SK-N-DZ (cell line): ENCODE measurements around the gene PTS.

Experiments
- DNase-seq: peaks from one replicate; pipeline ENCODE4 v3.0.0-alpha.2; 2015; ENCODE audit warnings: low spot score

The PTS gene

DNA sequence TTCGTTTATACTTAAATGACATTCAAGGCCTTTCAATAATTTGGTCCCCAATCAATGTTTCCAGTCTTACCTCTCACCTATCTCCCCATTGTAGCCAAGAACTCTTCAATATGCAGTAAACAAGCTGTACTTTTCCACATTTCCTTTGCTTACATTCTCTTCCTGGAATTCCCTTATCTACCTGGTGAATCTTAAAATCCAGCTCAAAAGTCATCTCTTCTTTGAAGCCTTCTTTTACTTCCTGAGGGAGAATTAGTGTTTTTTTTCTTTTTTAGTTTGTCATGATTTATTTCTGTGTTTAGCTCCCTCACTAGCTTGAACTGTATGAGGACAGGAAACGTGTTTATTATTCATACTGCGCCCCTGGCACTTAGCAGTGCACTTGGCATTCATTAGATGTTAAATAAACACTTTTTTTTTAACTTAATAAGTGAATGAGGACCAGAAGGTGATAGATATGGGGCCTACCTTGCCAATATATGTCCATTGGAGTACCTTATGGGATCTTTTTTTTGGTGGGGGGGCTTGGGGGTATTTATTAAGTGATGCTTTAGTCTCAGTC is 4.9 kb upstream of the PTS start:
- no peak for DNase-seq

DNA sequence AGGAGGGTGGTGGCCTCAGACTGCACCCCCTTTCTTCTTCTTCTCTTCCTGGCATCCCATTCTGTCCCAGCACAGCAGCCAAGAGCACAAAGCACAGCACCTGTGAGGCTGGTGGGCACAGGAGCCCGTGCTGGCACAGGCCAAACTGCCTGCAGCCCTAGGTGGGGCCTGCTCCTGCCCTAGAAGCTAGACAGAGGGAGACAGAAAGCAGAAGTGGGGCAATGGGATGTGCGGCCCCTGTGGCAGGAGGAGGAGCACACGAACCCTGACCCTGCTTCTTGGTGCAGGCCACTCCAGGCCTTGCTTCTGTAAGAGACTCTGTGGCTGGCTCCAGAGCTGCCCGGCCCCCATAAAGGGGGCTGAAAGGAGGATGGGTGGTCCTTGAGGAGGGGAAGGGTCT is 3.9 kb upstream of the PTS start:
- no peak for DNase-seq

DNA sequence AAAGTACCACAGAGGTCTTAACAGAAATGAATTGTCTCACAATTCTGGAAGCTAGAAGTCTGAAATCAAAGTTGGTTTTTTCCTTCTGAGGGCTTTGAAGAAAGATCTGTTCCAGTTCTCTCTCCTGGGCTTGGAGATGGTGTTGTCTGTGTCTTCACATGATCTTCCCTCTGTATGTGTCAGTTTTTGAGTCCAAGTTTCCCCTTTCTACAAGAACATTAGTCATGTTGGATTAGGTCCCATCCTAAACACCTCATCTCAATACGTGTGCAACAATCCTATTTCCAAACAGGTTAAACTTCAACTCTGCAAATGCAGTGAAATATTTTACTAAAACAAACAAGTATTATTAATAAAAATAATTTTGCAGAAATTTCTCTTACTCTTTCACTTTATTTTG is 3.1 kb upstream of the PTS start:
- DNase-seq, result no peak

DNA sequence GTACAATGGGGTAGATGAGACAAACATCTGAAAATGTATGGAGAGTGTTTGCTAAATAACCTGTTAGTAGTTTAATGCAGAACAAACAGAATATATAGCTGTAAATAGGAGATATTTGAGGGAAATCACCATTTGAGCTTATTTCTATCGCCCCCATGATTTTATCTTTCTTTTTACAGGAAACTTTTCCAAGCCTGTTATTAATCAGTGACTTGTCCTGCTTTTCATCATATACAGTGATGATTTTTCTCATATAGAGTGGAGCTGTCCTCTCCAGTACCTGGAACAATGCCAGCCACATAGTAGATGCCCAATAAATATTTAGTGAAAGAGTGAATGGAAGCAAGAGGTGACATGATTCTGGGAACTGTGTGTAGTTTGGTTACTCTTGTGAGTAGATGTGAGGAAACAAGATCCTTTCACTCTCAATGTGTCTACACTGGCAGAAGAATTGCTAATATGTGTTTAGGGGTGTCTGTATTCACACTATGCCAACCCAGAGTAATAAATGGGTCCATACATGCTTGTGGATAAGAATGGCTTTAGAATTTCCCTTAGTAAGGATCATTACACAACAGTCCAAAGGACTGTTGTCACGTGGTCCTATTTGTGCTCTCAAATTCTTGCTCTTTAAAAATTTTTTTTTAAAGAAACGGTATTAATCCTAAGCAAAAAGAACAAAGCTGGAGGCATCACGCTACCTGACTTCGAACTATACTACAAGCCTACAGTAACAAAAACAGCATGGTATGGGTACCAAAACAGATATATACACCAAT is 2.3 kb upstream of the PTS start:
- DNase-seq, result no peak

DNA sequence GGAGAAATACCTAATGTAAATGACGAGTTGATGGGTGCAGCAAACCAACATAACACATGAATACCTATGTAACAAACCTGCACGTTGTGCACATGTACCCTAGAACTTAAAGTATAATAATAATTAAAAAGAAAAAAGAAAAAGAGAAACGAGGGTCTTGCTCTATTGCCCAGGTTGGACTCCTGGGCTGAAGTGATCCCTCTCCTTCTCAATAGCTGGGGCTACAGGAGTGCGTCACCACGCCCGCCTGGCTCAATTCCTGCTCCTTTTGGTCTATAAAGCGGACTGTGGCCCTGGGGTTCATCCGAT is 521 bp upstream of the PTS start:
- DNase-seq, result no peak

DNA sequence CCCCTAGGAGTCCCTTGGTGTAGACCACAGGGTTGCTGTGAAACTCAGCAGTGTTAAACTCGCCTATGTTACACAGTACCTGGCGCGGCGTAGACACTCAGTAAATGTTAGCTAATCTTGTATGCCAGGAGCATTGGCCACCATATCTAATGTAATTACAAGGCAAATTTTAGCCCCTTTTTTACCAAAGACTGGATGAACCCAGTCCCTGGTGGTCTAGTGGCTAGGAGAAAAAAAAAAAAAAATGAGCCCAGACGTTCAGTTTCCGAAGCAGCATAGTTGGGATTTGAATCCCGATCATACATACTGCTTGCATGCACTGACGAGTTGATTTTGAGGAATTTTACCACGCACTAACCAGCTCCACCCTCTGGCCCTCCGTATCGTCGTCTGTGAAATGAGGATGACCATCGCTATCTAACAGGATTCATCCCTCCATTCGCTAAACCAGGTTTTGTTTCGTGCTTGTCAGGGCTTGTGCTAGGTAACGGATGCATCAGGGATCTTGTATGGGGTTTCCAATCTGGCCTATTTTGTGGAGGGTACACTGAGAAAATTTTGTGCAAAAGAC is 688 bp downstream of the PTS start:
- no peak for DNase-seq

DNA sequence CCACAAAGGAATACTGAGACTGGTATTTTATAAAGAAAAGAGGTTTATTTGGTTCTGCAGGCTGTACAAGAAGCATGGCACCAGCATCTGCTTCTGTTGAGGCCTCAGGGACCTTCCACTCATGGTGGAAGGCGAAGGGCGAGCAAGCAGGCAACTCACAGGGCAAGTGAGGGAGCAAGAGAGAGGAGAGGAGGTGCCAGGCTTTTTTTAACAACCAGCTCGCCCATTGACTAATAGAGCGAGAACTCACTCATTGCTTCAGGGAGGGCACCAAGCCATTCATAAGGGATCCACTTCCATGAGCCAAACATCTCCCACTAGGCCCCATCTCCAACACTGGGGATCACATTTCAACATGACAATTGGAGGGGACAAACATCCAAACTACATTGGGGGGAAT is 1.2 kb downstream of the PTS start:
- DNase-seq, result no peak

DNA sequence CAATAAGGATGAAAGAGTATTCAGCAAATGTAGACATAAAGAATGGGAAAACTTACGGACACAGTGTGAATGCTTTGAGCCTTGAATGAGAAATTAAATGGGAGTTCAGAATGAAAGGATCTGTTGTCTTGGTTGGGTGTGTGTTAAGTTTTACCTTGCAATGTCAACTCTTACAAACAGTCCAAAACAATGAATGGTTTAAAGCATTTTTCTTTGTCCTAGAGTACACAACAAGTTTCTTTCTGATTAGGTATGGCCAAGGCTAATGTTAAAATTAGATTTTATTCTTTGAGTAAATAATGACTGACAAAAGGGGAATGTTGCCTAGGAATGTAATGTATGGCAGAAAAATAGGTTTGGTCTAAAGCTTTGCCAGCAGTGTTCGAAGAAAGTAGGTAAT is 2.5 kb downstream of the PTS start:
- no peak for DNase-seq

DNA sequence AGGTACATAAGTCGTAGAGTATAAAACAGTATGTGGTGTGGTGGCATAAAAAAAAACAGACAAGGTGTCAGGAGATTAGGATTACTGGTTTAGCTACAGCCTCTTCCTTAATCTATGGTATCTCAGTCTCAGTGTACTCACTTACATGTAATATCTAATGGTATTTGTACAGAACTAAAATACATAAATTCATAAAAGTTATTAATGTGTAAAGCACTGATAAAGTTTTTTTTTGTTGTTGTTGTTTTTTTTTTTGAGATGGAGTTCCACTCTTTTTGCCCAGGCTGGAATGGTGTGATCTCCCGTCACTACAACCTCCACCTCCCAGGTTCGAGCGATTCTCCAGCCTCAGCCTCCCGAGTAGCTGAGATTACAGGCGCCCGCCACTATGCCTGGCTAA is 2.9 kb downstream of the PTS start:
- DNase-seq, result no peak

DNA sequence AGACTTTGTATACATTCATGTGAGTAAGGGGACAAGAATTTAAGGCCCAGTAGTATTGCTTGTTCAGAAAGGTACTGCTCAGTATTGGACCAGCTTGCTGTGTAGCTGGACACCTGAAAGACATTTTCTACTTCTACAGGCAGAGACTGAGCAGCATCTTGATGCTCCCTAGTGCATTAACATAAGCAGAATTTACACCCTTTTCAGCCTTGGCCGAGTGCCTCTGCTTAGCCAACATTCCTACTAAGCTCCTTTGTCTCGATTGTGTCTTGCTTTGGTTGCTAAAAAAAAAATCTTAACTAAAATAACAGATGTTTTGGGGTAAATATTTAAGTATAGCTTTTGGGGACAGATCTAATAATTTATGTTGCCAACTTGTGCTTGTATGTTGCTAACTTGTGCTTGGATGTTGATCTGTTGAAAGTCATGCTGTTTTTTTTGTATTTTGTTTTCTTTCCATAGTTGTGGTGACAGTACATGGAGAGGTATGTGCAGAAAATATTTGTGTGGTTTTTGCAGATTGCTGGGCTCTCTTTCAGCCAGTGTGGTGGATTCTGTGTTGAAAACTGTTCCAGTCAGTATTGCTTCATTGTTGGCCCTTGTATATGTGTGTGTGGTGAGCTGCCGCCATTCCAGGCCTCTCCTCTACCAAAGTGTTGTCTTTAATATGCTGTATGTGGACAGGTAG is 3.7 kb downstream of the PTS start:
- DNase-seq, result no peak

DNA sequence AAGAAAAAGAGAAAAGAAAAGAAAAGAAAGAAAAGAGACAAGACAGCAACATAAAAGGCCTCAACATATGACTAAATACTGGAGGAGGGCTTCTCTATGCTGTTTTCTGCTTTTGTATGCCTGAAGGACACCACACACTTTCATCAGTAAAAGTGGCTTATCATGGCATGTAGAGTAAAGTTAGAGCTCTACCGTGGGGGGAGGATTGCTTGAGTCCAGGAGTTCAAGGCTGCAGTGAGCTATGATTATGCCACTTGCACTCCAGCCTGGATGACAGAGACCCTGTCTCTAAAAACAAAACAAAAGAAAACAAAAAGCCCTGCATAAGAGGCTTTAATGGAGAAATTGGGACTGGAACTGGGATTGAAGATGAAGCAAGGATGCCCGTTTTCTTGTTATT is 5.7 kb downstream of the PTS start:
- no peak for DNase-seq

DNA sequence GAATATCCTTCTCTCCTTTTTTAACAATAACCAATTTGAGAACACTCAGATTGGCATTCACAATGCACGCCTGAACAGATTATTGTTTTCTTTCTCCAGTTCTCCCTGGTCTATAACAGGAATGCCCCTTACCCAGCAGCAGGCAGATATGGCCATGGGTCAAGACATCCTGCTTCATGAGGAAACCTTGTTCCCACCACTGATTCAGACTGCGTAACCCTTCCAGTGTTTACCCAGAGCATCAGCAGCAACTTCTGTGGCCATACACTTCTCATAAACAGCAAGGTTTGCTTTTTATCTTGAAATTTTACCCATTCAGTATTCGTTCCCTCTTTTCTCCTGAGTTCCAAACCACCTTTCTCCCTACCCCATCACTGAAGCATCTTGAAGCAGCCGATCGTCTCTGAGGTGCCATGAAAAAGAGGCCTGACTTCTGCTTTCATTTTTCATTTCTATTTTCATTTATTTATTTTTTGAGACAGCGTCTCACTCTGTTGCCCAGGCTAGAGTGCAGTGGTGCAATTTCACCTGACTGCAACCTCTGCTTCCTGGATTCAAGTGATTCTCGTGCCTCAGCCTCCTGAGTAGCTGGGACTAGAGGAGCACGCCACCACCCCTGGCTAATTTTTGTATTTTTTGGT is 9.6 kb downstream of the PTS start:
- no peak for DNase-seq

DNA sequence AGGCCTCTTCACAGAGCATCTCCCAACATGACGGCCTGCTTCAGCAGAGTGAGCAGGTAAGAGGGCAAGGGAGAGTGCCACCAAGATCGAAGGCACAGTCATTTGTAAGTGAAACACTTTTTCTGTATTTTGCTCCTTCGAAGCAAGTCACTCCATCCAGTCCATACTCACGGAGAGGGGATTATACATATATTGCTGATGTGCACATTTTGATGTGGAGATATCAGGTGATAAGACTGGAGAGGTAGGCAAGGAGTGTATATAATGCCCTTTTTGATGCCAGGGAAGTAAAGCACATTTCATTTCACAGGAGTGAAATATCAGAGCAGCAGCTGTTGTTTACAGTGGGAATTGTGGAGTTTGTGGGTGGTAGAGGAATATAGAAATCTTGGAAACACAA is 11.2 kb downstream of the PTS start:
- no peak for DNase-seq

DNA sequence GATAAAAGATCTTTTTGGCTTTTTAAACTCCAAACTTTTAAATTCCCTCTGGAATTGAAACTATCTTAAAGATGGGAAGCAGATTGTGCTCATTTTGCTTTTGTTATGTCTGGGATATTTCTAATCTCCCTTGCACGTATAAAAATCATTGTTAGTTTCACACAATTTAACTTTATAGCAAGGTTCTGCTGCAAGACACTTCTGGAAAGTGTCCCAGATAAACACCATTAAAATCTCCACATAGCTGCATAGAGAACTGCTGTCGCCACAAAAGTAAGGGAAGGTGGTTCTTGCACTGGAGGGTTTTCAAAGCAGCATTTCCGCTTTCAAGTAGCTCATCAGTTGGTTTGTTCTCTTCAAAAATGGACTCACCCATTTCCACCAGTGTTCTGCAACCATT is 11.8 kb downstream of the PTS start:
- no peak for DNase-seq

DNA sequence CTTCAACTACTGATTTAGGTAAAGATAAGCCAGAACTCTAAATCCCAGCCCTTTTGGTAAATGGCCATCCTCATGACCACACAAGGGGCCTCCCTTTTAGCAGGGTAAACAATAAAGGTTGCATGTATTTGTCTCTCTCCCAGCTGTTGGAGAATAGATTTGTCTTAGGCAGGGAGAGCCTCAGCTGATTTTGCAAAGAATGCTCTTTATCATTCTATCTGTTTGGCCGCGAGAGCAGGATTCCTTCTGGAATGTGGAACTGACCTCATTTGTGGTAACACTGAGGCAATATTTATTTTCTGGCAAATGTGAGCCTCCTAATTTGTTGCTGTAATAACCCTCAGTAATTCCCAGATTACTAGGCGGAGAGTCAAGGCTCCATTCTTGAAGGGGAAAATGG is 15.3 kb downstream of the PTS start:
- no peak for DNase-seq

DNA sequence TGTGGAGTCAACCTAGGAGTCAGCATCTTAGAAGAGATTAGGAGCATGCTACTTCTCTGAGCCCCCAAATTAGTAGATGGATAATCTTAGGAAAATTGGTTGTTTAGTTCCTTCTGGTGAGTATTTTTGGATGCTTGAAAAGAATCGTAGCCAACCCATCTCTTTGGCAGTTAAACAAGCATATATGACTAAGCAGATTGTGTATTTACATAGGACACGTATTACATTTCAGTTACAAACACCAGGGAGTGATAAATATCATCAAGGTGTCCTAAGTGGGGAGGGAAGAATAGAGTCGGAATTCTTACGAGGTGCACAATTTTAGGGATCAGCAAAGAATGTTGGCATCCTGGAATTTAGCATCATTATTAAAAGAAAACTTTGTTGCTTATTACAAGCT is 21.0 kb downstream of the PTS start:
- DNase-seq, result no peak

DNA sequence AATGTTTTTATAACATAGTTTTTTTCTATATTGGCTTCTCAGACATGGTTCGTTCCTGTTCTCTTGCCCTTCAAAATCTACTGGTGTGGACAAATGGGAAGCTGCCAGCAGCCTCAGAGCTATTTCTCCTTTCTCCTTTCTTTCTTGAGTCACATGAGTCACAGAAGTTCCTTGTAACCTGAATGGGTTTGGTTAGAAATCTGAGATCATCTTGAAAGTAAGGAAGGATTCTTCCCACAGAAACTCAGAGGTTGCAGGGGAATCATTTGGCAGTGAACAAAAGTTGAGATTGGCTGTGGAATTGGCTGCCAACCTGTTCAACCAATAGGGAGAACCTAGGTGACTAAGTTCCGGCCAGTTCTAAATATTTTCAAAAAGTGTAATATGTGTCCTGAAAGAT is 22.0 kb downstream of the PTS start:
- no peak for DNase-seq

DNA sequence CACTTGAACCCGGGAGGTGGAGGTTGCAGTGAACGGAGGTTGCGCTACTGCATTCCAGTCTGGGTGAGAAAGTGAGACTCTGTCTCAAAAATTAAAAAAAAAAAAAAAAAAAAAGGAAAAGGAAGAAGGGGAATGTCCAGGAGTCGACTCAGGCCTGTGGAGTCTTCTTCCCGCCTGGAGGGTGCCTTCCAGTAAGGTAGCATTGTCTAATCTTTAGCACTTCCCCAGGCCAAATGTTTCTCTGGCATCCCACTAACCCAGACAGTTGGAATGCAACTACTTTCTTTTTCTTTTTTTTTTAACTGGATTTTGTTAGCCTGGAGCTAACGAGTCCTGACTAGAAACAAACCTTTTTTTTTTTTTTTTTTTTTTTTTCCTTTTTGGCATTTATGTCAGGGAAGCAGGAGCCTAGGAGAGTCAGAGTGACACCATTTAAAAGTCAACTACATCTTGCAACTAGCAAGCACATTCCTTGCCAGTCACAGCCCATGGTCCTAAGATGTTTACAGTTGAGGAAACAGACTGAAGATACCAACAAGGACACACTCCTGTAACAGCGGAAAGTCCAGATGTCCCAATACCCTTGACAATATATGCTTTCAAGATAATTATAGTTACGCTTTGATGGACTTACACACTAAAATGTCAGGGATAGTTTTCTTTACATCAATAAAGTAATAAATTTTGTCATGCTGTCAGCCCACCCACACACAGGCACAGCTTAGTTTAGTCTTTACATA is 23.8 kb downstream of the PTS start:
- DNase-seq, result no peak

DNA sequence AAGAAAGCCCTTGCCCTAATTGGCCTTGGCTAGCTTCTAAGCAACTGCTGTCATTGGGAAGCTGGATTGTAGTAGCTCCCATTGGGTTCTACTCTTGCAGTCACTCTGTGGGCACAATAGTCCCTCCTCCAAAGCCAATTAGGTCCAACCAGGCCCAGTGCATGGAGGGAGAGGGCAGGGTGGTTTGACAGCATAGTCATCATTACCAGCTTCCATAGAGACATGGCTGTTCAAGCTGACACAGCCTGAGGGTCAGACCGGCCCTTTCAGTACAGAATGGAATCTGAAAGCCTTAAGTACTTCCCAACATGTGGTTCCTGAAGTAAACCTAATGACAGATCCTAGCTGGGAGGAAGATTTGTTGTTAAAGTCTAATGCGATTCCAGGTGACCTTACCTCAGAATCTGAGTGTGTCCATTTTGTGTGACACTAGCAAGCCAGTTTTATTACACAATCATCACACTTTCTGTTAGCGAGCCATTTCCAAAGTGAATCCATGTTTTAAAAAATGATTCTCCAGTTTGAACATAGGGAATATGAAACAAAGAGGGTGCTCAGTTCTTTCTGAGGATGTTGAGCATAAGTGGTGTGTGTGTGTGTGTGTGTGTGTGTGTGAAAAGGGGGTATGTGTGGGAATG is 27.5 kb downstream of the PTS start:
- no peak for DNase-seq

DNA sequence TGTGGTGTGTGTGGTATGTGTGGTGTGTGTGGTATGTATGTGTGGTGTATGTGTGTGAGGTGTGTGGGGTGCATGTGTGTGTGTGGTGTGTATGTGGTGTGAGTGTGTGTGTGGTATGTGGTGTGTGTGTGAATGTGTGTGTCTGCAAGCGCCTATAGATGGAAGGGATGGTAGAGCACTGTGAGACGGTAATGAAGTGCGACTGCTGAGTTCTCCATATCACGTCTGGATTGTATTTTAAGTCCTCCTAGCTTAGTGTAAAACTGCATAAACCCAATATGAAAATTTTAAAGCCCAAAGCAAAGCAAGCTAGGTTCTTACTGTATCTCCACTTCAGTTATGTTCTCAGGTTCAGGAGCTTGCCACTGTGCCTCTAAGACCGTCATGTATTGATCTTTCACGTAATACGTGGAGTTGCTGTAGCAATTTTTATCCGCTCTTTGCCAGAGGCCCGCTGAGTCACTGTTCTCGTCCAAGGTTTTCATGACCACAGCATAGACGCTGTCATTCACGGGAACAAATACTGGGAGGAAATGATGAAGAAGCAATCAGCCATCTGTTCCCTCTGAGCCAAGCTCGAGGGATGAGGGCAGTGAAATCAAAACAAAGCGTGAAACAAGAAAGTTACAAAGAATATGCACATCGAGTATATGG is 29.0 kb downstream of the PTS start:
- peak; percentile 3 for DNase-seq

DNA sequence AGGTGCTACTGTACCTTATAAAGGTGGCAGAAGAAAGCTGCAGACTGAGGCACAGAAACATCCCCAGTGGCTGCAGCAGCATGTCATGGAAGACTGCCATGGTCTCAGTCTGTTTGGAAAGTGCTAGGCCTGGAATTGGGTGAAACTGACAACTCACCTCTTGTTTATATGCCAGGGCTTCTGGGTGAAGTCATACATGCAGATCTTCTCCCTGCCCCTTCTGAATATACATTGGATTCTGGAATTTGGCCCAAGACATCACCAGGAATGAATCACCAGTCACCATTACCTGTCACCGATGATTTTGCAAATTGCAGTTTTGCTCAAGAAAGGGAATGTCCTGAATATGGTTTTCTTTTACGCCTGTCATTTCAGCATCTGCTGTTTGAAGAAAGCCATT is 34.3 kb downstream of the PTS start, which contains the start of gene PLET1:
Gene PLET1, minus strand, starts transcription at position 371 of the 400 bp plus-strand sequence. Its CDS starts 271 bp downstream, at position 100.
- DNase-seq, result no peak
